Activated CD4-positive, CD25-positive, alpha-beta regulatory T cell treated with anti-CD3 and anti-CD28 coated beads, Interleukin-2, amount 50 U/mL, for 72 hours (primary cell): Measurements from ENCODE around the gene AIFM3.
"Not testable (repeated sequence)": the region's sequence is repeated elsewhere in the genome, so short reads cannot be mapped to it uniquely, and the experiment has no call there.

Experiments
- DNase-seq: peaks from one replicate; pipeline ENCODE4 v3.0.0; 2021

AIFM3 gene

GRCh38 chr22:20959578-20960461, 7.2 kb upstream of the AIFM3 start:
- no peak for DNase-seq

- DNase-seq: no peak
Measured at GRCh38 chr22:20960609-20961008, 6.4 kb upstream of the AIFM3 start.

GRCh38 chr22:20962491-20962945, 4.5 kb upstream of the AIFM3 start:
- no peak for DNase-seq

- no peak for DNase-seq
Measured at GRCh38 chr22:20963201-20964052, 3.6 kb upstream of the AIFM3 start.

- DNase-seq: no peak
Measured at GRCh38 chr22:20964090-20964798, 2.8 kb upstream of the AIFM3 start.

GRCh38 chr22:20964799-20965103, 2.3 kb upstream of the AIFM3 start:
- DNase-seq: no peak

- no peak for DNase-seq
Measured at GRCh38 chr22:20965104-20965887, 1.8 kb upstream of the AIFM3 start.

GRCh38 chr22:20965888-20966855, 883 bp upstream of the AIFM3 start:
- DNase-seq: no peak

- no peak for DNase-seq
Measured at GRCh38 chr22:20967697-20968211, 699 bp downstream of the AIFM3 start.

GRCh38 chr22:20968281-20968977, 1.4 kb downstream of the AIFM3 start:
- DNase-seq: no peak

- DNase-seq: no peak
Measured at GRCh38 chr22:20970939-20971657, 4.0 kb downstream of the AIFM3 start.

GRCh38 chr22:20972014-20972694, 5.1 kb downstream of the AIFM3 start:
- DNase-seq: not testable (repeated sequence)

GRCh38 chr22:20972933-20973577, 6.0 kb downstream of the AIFM3 start:
- no peak for DNase-seq

GRCh38 chr22:20973634-20974286, 6.7 kb downstream of the AIFM3 start:
- no peak for DNase-seq

- DNase-seq: no peak
Measured at GRCh38 chr22:20974336-20974955, 7.4 kb downstream of the AIFM3 start.

GRCh38 chr22:20975541-20976290, 8.7 kb downstream of the AIFM3 start:
- no peak for DNase-seq
